ENCODE measurements around the gene GPR160. TPM values are rescaled to one million over a fixed set of nuclear protein-coding genes. Genes with fewer than 3 reads are reported as not detected.
"Not testable (repeated sequence)": the region's sequence is repeated elsewhere in the genome, so short reads cannot be mapped to it uniquely, and the experiment has no call there.

GPR160 gene
- total RNA-seq, 2 donors from 2014 or later: 11.3 to 15.4 TPM

- H3K27ac Mint-ChIP-seq: no peak overlapping the region
- H3K4me1 Mint-ChIP-seq: no peaks in the 10 kb centered on the region
- no peak overlapping the region for H3K4me3 Mint-ChIP-seq
- no peaks in the 10 kb centered on the region for H3K9me3 Mint-ChIP-seq
- H3K27me3 Mint-ChIP-seq: no peaks in the 10 kb centered on the region
- H3K36me3 Mint-ChIP-seq (ENCODE audit: low read depth): no peaks in the 10 kb centered on the region
- no peak for ATAC-seq (replicated peaks)
These were observed 25.0 kb upstream of the GPR160 start for GRCh38 chr3:170012683-170013400.

DNA sequence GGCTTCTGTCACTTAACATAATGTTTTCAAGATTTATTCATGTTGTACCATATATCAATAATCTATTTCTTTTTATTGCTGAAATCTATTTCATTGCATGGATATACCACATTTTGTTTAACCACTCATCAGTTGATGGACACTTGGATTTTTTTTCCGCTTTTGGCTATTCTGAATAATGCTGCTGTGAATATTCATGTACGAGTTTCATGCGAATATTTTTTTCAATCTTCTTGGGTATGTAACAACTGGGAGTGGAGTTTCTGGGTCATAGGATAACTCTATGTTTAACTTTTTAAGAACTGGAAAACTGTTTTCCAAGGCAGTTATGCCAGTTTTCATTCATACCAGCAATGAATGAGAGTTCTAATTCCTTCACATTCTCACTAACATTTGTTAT is 21.7 kb upstream of the GPR160 start:
- no peaks in the 10 kb centered on the region for H3K4me1 Mint-ChIP-seq
- no peak for ATAC-seq (replicated peaks)
- no peak overlapping the region for H3K4me3 Mint-ChIP-seq
- H3K9me3 Mint-ChIP-seq: no peaks in the 10 kb centered on the region
- no peak overlapping the region for H3K27ac Mint-ChIP-seq
- no peaks in the 10 kb centered on the region for H3K36me3 Mint-ChIP-seq (ENCODE audit: low read depth)
- H3K27me3 Mint-ChIP-seq: no peaks in the 10 kb centered on the region

DNA sequence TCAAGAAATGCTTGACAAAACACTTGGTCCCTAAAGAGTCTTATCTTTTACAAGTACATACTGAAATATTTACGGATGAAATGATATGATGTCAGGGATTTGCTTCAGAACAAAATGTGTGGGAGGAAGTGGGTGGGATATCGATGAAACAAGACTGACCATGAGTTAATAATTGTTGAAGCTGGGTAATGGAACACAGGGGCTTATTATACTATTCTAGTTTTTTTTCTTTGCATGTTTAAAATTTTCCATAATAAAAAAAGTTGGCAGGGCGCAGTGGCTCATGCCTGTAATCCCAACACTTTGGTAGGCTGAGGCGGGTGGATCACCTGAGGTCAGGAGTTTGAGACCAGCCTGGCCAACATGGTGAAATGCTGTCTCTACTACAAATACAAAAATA is 18.5 kb upstream of the GPR160 start:
- H3K4me1 Mint-ChIP-seq, H3K9me3 Mint-ChIP-seq: not testable (repeated sequence)

GRCh38 chr3:170021083-170021482 is 16.7 kb upstream of the GPR160 start:
- Mint-ChIP-seq H3K4me3 (no peak overlapping the region), H3K27me3 (no peaks in the 10 kb centered on the region), H3K36me3 (ENCODE audit: low read depth) (no peaks in the 10 kb centered on the region), H3K9me3 (no peaks in the 10 kb centered on the region), H3K4me1 (no peaks in the 10 kb centered on the region), H3K27ac (no peak overlapping the region)
- no peak for ATAC-seq (replicated peaks)

More for the DNA sequence above, 18.5 kb upstream of the GPR160 start:
- H3K27me3 Mint-ChIP-seq; H3K4me3 Mint-ChIP-seq; H3K27ac Mint-ChIP-seq; ATAC-seq (replicated peaks); H3K36me3 Mint-ChIP-seq (ENCODE audit: low read depth): not testable (repeated sequence)

- Mint-ChIP-seq H3K9me3 (peaks cover 7% of the 10 kb centered on the region), H3K4me1 (peaks cover 8% of the 10 kb centered on the region), H3K27me3 (no peaks in the 10 kb centered on the region), H3K4me3 (no peak overlapping the region), H3K36me3 (ENCODE audit: low read depth) (no peaks in the 10 kb centered on the region), H3K27ac (no peak overlapping the region)
- ATAC-seq (replicated peaks): no peak
These were observed 15.5 kb upstream of the GPR160 start for GRCh38 chr3:170022336-170022735.

GRCh38 chr3:170023165-170023564 is 14.6 kb upstream of the GPR160 start:
- no peak overlapping the region for H3K4me3 Mint-ChIP-seq
- H3K4me1 Mint-ChIP-seq: peaks cover 13% of the 10 kb centered on the region
- H3K36me3 Mint-ChIP-seq (ENCODE audit: low read depth): no peaks in the 10 kb centered on the region
- peaks cover 7% of the 10 kb centered on the region for H3K9me3 Mint-ChIP-seq
- H3K27ac Mint-ChIP-seq: no peak overlapping the region
- ATAC-seq (replicated peaks): no peak
- H3K27me3 Mint-ChIP-seq: no peaks in the 10 kb centered on the region

- H3K36me3 Mint-ChIP-seq (ENCODE audit: low read depth): no peaks in the 10 kb centered on the region
- peaks cover 12% of the 10 kb centered on the region for H3K9me3 Mint-ChIP-seq
- ATAC-seq (replicated peaks): no peak
- H3K4me1 Mint-ChIP-seq: peaks cover 13% of the 10 kb centered on the region
- H3K4me3 Mint-ChIP-seq: no peak overlapping the region
- no peaks in the 10 kb centered on the region for H3K27me3 Mint-ChIP-seq
- no peak overlapping the region for H3K27ac Mint-ChIP-seq
These were observed 13.2 kb upstream of the GPR160 start for GRCh38 chr3:170024581-170024980.

GRCh38 chr3:170027233-170028102 is 10.3 kb upstream of the GPR160 start:
- ATAC-seq (replicated peaks): peak; percentile 81
- peaks cover 12% of the 10 kb centered on the region for H3K9me3 Mint-ChIP-seq
- no peaks in the 10 kb centered on the region for H3K27me3 Mint-ChIP-seq
- H3K27ac Mint-ChIP-seq: peak overlapping the region; percentile 60
- no peaks in the 10 kb centered on the region for H3K36me3 Mint-ChIP-seq (ENCODE audit: low read depth)
- H3K4me1 Mint-ChIP-seq: peaks cover 13% of the 10 kb centered on the region
- H3K4me3 Mint-ChIP-seq: peak overlapping the region; percentile 18

GRCh38 chr3:170033489-170033888 is 4.3 kb upstream of the GPR160 start:
- peak overlapping the region; percentile 20 for H3K27ac Mint-ChIP-seq
- H3K4me3 Mint-ChIP-seq: peak overlapping the region; percentile 58
- H3K36me3 Mint-ChIP-seq (ENCODE audit: low read depth): no peaks in the 10 kb centered on the region
- peak; percentile 31 for ATAC-seq (replicated peaks)
- H3K9me3 Mint-ChIP-seq: peaks cover 4% of the 10 kb centered on the region
- H3K4me1 Mint-ChIP-seq: peaks cover 15% of the 10 kb centered on the region
- H3K27me3 Mint-ChIP-seq: no peaks in the 10 kb centered on the region

DNA sequence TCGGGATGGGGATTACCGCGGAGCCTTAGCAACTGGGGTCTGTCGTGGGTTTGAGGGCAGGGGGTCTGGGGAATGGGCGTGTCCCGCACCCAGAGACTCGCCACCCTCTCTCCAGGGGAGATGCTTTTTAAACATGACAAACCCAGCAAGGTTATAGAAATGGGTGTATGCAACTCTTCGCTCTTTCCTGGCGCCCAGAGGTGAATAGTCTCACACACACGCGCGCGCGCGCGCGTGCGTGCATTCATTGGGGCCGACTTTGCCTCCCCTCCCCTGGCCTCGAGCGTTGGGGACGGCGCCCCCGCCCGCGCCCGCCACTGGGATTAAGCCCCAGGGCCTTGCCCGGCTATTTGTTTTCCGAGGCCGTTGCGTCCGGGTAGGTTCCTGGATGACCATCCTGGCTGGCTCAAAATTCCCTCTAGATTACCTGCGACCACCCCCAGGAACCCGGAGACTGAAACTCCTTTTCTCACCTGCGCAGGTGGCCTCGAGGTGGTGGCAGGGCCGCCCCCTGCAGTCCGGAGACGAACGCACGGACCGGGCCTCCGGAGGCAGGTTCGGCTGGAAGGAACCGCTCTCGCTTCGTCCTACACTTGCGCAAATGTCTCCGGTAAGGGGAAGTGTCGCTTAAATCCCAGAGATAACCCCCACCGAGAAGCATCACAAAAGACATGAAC is 777 bp downstream of the GPR160 start:
- no peaks in the 10 kb centered on the region for H3K9me3 Mint-ChIP-seq
- H3K4me3 Mint-ChIP-seq: peak overlapping the region; percentile 78
- H3K27ac Mint-ChIP-seq: peak overlapping the region; percentile 20
- no peaks in the 10 kb centered on the region for H3K36me3 Mint-ChIP-seq (ENCODE audit: low read depth)
- ATAC-seq (replicated peaks): peak; percentile 10
- peaks cover 4% of the 10 kb centered on the region for H3K4me1 Mint-ChIP-seq
- no peaks in the 10 kb centered on the region for H3K27me3 Mint-ChIP-seq

DNA sequence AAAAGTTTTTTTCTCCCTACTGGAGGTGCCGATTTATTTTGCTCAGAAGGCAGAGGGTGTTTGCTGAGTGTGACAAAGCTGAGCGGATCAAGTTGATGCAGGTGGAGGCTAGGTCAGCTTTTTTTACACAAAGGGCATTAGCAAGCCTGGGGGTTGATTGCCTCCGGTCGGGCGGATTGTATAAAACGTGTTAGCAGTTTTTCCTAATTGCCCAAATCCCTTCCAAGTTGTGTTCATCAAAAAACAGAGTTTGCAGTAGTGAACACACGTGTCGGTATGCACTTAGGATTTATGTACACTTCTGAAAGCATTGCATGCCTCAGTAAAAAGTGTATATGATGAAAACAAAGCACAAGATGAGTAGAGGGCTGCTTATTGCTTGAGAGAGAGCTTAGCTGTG is 2.6 kb downstream of the GPR160 start:
- no peak overlapping the region for H3K27ac Mint-ChIP-seq
- ATAC-seq (replicated peaks): no peak
- H3K9me3 Mint-ChIP-seq: no peaks in the 10 kb centered on the region

DNA sequence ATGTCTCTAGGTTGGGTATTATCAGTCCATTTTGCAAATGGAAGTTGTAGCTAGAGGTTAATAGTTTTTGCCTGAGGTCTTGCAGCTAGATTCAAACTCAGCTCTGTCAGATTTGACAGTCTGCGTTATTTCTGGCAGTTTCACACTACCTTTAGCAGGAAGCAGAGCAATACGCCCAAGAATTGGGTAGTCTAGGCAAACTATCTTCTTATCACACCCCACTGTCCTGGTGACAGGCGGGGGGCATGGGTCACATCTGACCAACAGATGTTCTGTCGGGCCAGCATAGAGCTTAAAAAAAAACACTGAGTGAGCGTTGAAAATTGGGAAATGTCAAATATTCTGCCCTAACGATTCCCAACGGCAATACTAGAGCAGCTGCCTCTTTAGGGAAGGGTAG is 5.7 kb downstream of the GPR160 start:
- no peaks in the 10 kb centered on the region for H3K36me3 Mint-ChIP-seq (ENCODE audit: low read depth)
- no peak overlapping the region for H3K4me3 Mint-ChIP-seq
- no peaks in the 10 kb centered on the region for H3K4me1 Mint-ChIP-seq
- H3K27me3 Mint-ChIP-seq: no peaks in the 10 kb centered on the region
- H3K9me3 Mint-ChIP-seq: no peaks in the 10 kb centered on the region
- ATAC-seq (replicated peaks): no peak
- no peak overlapping the region for H3K27ac Mint-ChIP-seq

More for the DNA sequence above, 2.6 kb downstream of the GPR160 start:
- H3K27me3 Mint-ChIP-seq: no peaks in the 10 kb centered on the region
- no peaks in the 10 kb centered on the region for H3K4me1 Mint-ChIP-seq
- H3K36me3 Mint-ChIP-seq (ENCODE audit: low read depth): no peaks in the 10 kb centered on the region
- no peak overlapping the region for H3K4me3 Mint-ChIP-seq

DNA sequence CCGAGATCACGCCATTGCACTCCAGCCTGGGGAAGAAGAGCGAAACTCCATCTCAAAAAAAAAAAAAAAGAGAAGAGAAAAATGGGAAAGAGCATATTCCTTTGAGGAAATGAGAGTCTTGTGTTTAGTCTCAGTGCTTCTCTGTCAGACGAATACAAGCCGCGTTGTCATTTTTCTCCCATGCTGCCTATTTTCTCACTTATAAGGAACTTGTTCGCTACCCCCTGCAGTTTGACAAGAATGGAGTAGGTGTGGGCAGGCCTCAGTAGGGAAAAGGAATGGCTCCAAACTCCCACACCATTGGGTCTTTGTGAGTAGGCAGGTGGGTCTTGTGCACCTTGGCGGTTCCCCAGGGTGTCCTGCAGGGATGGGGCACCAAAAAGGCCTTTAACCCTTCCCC is 6.5 kb downstream of the GPR160 start:
- no peak overlapping the region for H3K4me3 Mint-ChIP-seq
- ATAC-seq (replicated peaks): no peak
- H3K9me3 Mint-ChIP-seq: no peaks in the 10 kb centered on the region
- H3K4me1 Mint-ChIP-seq: no peaks in the 10 kb centered on the region
- H3K27ac Mint-ChIP-seq: no peak overlapping the region
- no peaks in the 10 kb centered on the region for H3K36me3 Mint-ChIP-seq (ENCODE audit: low read depth)
- H3K27me3 Mint-ChIP-seq: no peaks in the 10 kb centered on the region

DNA sequence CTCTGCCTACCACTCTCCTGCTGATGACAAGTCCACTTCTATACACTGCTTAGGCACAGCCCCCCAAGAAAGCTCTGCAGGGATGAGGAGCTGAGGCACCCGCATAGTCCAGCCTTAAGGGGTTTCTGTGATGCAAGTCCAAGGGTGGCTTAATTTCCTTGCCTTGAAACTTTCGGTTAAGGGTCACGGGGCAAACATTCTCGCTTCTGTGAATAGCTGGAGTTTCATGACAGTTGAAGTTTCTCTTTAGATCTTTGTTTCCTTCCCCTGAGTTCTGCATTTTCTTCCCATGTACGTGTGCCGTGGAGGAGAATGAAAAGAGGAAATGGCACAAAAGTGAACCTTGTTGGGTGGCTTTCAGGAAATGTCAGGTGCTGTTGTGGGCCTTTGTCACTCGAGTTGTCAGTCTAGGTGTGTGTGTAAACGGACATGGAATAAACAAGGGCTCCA is 7.0 kb downstream of the GPR160 start:
- Mint-ChIP-seq H3K27me3 (no peaks in the 10 kb centered on the region), H3K4me3 (peak overlapping the region; percentile 8), H3K27ac (no peak overlapping the region), H3K4me1 (no peaks in the 10 kb centered on the region), H3K9me3 (no peaks in the 10 kb centered on the region), H3K36me3 (ENCODE audit: low read depth) (no peaks in the 10 kb centered on the region)
- ATAC-seq (replicated peaks): no peak
